HFF-Myc (cell line): ENCODE results near the gene CIITA.
A peak's percentile ranks its signal among the peaks of the same experiment; 100 is the strongest.

ENCODE experiments used
- DNase-seq: peaks from one replicate; pipeline ENCODE4 v3.0.0-alpha.2; 2011; ENCODE audit warnings: low read depth; ENCODE audit errors: extremely low read depth
- H3K4me3 ChIP-seq: replicated peaks from 2 replicates; pipeline ENCODE4 v1.5.1; 2011; ENCODE audit warnings: low read depth, mild to moderate bottlenecking, control low read depth, low read length
- TF ChIP-seq, protein P1 (sequence below): IDR thresholded peaks from 2 replicates; pipeline ENCODE4 v1.5.1; 2012; ENCODE audit warnings: mild to moderate bottlenecking, low read depth, low read length, control low read depth; ENCODE audit errors: missing control alignments

The CIITA gene

DNA sequence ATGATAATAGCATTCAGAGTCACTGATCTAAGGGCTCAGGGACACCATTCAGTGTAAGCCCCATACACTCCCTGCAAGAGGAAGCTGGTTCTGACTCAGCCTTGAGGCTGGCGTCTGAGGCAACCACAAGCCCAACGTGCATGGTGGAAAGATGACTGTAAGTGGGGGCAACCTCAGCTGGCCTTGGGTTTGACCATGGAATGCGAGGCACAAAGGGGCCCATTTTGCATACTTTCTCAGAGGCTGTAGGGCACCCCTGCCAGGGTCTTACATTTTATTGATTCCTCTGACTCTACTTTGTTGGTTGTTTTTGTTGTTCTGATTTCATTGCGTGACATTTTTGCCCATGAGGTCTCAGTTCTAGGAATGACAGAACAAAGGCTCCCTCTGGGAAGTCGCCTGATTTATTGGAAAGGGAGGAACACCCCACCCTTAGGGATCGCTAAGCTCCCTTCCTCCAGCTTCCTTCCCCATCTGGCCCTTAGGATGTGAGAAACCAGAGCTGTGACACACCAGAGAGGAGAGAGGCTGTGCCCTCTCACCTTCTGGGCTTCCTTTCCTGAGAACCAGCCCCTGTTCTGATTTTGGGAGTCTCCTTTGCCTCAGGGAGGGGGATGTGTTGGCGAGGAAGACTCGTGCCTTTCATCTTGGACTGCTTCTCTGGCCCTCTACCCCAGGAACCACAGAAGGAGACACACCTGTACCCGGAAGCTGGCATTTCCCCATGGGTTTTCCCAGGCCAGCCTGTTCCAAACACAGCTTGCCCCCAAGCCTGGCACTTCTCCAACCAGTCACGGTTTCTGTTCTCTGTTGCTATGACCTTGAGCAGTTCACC lies 5.6 kb upstream of the CIITA start:
- no peak for DNase-seq
- H3K4me3 ChIP-seq: no peak overlapping the region
- TF ChIP-seq, protein P1, sequence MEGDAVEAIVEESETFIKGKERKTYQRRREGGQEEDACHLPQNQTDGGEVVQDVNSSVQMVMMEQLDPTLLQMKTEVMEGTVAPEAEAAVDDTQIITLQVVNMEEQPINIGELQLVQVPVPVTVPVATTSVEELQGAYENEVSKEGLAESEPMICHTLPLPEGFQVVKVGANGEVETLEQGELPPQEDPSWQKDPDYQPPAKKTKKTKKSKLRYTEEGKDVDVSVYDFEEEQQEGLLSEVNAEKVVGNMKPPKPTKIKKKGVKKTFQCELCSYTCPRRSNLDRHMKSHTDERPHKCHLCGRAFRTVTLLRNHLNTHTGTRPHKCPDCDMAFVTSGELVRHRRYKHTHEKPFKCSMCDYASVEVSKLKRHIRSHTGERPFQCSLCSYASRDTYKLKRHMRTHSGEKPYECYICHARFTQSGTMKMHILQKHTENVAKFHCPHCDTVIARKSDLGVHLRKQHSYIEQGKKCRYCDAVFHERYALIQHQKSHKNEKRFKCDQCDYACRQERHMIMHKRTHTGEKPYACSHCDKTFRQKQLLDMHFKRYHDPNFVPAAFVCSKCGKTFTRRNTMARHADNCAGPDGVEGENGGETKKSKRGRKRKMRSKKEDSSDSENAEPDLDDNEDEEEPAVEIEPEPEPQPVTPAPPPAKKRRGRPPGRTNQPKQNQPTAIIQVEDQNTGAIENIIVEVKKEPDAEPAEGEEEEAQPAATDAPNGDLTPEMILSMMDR: no peak

DNA sequence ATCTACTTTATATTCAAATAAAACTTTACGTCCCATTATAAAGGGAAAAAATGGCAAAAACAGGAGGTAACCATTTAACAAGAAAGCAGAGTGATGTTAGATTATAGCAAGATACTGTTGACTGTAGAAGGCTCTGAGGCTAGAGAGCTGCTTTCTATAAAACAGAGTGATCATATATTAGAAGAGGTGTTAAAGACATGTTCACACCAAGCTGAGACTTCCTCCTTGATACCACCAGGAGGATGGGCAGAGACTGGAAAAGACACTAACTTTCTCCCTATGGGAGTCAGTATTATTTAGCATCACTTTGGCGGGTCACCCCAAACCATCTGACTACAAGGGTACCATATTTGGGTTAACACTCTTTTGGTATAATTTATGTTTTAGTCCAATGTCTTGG lies 687 bp upstream of the CIITA start:
- DNase-seq: no peak
- H3K4me3 ChIP-seq: no peak overlapping the region
- TF ChIP-seq, protein P1: no peak

DNA sequence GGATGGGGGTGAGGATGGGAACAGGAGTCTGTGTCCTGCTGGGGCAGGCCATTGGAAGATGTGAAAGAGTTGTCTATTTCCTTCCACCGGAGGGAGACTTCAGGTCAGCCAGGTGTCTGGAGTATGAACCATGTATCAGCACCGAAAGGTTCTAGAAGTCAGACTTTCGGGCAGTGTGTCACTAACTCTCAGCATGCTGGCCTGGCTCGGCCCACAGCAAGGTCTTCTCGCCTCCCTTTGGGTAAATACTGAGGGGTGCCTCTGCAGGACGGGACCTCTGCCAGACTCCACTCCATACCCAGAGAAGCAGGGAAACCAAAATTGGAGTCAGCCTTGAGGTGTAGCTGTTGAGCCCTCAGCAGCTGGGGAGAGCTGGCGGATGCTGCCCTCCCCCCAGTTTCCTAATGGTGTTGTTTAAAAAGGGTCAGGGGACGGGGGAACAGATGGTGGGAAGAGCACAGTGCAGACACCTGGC lies 507 bp downstream of the CIITA start:
- TF ChIP-seq, protein P1: no peak
- H3K4me3 ChIP-seq: no peak overlapping the region
- no peak for DNase-seq

DNA sequence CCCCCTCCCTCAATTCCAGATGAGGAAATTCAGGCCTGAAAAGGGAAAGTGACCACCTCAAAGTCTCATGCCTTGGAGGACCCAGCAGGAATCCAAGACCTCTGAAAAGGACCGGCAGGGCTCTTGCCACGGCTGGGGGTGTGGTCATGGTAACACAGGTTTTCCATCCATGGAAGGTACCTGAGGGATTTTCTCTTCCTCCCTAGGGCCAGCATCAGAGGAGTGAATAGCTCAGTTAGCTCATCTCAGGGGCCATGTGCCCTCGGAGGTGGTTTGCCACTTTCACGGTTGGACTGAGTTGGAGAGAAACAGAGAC lies 1.3 kb downstream of the CIITA start:
- DNase-seq: no peak
- H3K4me3 ChIP-seq: no peak overlapping the region
- TF ChIP-seq, protein P1: no peak

DNA sequence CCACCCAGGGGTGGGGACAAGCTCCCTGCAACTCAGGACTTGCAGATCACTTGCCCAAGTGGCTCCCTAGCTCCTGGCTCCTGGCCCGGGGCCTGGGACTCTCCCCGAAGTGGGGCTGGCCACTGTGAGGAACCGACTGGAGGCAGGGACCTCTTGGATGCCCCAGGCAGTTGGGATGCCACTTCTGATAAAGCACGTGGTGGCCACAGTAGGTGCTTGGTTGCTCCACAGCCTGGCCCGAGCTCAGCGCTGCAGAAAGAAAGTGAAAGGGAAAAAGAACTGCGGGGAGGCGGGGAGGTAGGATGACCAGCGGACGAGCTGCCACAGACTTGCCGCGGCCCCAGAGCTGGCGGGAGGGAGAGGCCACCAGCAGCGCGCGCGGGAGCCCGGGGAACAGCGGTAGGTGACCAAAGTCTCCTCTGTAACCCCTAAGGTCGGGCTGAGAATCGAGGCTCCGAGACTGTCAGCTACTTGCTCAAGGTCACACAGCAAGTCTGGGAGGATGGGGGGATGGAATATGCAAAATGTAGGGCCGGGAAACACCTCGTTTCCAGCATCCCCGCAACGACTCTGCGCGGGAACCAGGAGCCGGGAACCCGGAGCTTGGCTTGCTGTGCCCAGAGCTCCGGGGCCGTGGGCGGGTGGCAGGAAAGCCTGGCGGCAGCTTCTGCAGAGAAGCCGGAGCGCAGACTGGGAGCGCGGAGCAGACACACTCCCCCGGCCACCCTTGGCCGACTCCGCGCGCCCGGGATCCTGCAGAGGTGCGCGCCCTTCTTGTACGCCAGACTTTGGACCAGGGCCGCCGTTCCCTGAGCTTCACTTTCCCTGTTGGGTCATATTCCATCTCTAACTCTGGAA lies 1.9 kb downstream of the CIITA start:
- peak overlapping the region; percentile 19; the same call in 1 of the 2 replicates for H3K4me3 ChIP-seq
- TF ChIP-seq, protein P1: no peak
- DNase-seq: no peak

DNA sequence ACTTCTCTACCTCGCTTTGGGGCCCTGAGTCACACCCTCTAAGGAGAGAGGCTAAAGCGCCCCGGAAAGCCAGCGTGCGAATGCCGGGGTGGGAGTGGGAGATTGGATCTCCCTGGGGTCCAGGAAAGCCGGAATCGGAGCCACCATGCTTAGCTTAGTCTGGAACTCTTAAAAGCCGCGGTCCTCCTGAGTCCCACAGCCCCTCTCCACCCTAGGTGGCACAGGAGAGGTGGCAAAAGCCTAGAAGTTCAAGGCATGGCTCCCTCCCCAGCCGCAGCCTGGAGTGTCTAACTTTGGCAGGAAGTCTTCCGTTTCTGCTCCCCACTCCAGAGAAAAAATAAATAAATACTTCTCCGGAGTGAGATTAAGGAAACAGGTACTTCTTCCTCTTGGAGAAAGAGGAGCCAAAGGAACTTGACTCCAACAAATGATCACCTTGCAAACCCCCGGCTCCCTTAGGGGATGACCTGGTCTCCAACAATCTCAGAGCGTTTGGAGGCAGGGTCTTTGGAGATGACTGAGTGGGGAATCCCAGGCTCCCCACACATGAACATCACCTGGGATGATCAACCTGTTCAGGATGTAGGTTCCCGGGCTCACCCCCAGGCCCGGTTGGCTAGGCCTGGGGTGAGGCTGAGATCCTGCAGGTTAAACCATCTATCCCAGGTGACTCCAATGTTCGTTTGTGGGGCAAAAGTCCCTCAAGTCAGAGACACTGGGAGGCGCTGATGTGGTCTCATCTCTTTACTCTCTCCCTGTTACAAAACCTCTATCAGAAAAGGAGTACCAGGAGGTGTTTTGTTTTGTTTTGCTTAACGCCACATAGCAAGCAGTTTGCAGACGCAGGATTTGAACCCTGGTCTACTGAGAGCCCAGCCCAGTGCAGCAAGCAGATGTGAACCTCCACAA lies 2.9 kb downstream of the CIITA start:
- TF ChIP-seq, protein P1: no peak
- no peak overlapping the region for H3K4me3 ChIP-seq
- DNase-seq: no peak
